Neural progenitor cell (in vitro differentiated cells): ENCODE results near the gene ACAP2. TPM values are rescaled to one million over a fixed set of nuclear protein-coding genes. Genes with fewer than 3 reads are reported as not detected.

Source experiments
- DNase-seq: peaks from one replicate; pipeline ENCODE4 v3.0.0-alpha.2; 2016; ENCODE audit warnings: low spot score
- H2AFZ ChIP-seq: fragments of 200-600 bp; sonication (generic); replicated peaks from 2 replicates; pipeline ENCODE4 v1.6.1; 2016; ENCODE audit warnings: antibody characterized with exemption
- H3F3A ChIP-seq: fragments of 200-600 bp; sonication (generic); 2 replicates; pipeline ENCODE4 v1.6.1; 2016; ENCODE audit warnings: antibody characterized with exemption, low read depth
- H3K27ac ChIP-seq: fragments of 200-600 bp; sonication (generic); 2 replicates; pipeline ENCODE4 v1.5.1; 2016; ENCODE audit warnings: mild to moderate bottlenecking
- H3K27me3 ChIP-seq: fragments of 200-600 bp; sonication (generic); 2 replicates; pipeline ENCODE4 v1.6.1; 2016; ENCODE audit warnings: mild to moderate bottlenecking, moderate library complexity
- H3K36me3 ChIP-seq: fragments of 200-600 bp; sonication (generic); 2 replicates; pipeline ENCODE4 v1.5.1; 2016
- H3K4me1 ChIP-seq: fragments of 200-600 bp; sonication (generic); 2 replicates; pipeline ENCODE4 v1.6.1; 2016; ENCODE audit warnings: mixed run types
- H3K4me2 ChIP-seq: fragments of 200-600 bp; sonication (generic); 2 replicates; pipeline ENCODE4 v1.6.1; 2016
- H3K4me3 ChIP-seq: fragments of 200-600 bp; sonication (generic); 2 replicates; pipeline ENCODE4 v1.5.1; 2016
- H3K79me2 ChIP-seq: fragments of 200-600 bp; sonication (generic); 2 replicates; pipeline ENCODE4 v1.6.1; 2016; ENCODE audit warnings: low read depth
- H3K9ac ChIP-seq: fragments of 200-600 bp; sonication (generic); 2 replicates; pipeline ENCODE4 v1.6.1; 2016
- H3K9me3 ChIP-seq: fragments of 200-600 bp; sonication (generic); 2 replicates; pipeline ENCODE4 v1.5.1; 2016; ENCODE audit warnings: low read depth
- H4K20me1 ChIP-seq: fragments of 200-600 bp; sonication (generic); 2 replicates; pipeline ENCODE4 v1.6.1; 2016; ENCODE audit warnings: low read depth
- H3K27ac Mint-ChIP-seq: 3 replicates; pipeline ENCODE4 v1.8.0; 2021; ENCODE audit warnings: mixed read lengths
- H3K27me3 Mint-ChIP-seq: 2 replicates; pipeline ENCODE4 v1.8.0; 2022; ENCODE audit warnings: low read depth, mild to moderate bottlenecking, inconsistent platforms, moderate library complexity, mixed read lengths; ENCODE audit not compliant: insufficient read depth
- H3K36me3 Mint-ChIP-seq: 3 replicates; pipeline ENCODE4 v1.8.0; 2021; ENCODE audit warnings: mixed read lengths
- H3K4me1 Mint-ChIP-seq: 3 replicates; pipeline ENCODE4 v1.8.0; 2021; ENCODE audit warnings: mixed read lengths
- H3K4me3 Mint-ChIP-seq: 3 replicates; pipeline ENCODE4 v1.8.0; 2021; ENCODE audit warnings: mild to moderate bottlenecking, moderate library complexity, mixed read lengths
- H3K9me3 Mint-ChIP-seq: 3 replicates; pipeline ENCODE4 v1.8.0; 2020; ENCODE audit warnings: mixed read lengths
- CTCF ChIP-seq: fragments of 200-600 bp; sonication (generic); IDR thresholded peaks from 2 replicates; pipeline ENCODE4 v1.5.1; 2017; ENCODE audit warnings: antibody characterized with exemption, mild to moderate bottlenecking
- EZH2 ChIP-seq: fragments of 200-600 bp; sonication (generic); IDR thresholded peaks from 2 replicates; pipeline ENCODE4 v1.6.1; 2017; ENCODE audit warnings: antibody characterized with exemption, mild to moderate bottlenecking, moderate library complexity
- EZH2phosphoT487 ChIP-seq: fragments of 200-600 bp; sonication (generic); IDR thresholded peaks from 2 replicates; pipeline ENCODE4 v1.6.1; 2017; ENCODE audit warnings: antibody characterized with exemption
- total RNA-seq: library from RNA; depleted of rRNA; stranded (reverse); fragments of >200 nt; gene quantifications from 2 replicates; pipeline ENCODE4 v1.2.3, GENCODE V29; 2015; ENCODE audit warnings: low replicate concordance

ACAP2 gene
- total RNA-seq, 1 donor from 2014 or later, result 68.4 TPM

- H3K4me1 ChIP-seq, result peaks cover 46% of the 10 kb centered on the region
Measured at GRCh38 chr3:195255571-195256501, 187.0 kb downstream of the ACAP2 start.

GRCh38 chr3:195255176-195255500, 187.7 kb downstream of the ACAP2 start:
- peaks cover 17% of the 10 kb centered on the region for H3F3A ChIP-seq
- no peak for DNase-seq
- peak overlapping the region; percentile 25 for H3K27ac Mint-ChIP-seq
- H3K36me3 ChIP-seq, result no peaks in the 10 kb centered on the region
- H3K79me2 ChIP-seq, result peaks cover 88% of the 10 kb centered on the region
- no peak overlapping the region for H3K4me3 Mint-ChIP-seq
- H3K4me2 ChIP-seq, result no peak overlapping the region
- H3K9me3 Mint-ChIP-seq, result no peaks in the 10 kb centered on the region
- no peaks in the 10 kb centered on the region for H3K9me3 ChIP-seq
- H3K27me3 Mint-ChIP-seq, result peaks cover 4% of the 10 kb centered on the region
- H3K4me3 ChIP-seq, result no peak overlapping the region
- H3K27me3 ChIP-seq, result no peaks in the 10 kb centered on the region
- no peaks in the 10 kb centered on the region for H3K36me3 Mint-ChIP-seq
- H3K4me1 ChIP-seq, result peaks cover 49% of the 10 kb centered on the region
- no peak overlapping the region for H3K9ac ChIP-seq
- peaks cover 45% of the 10 kb centered on the region for H4K20me1 ChIP-seq
- peaks cover 62% of the 10 kb centered on the region for H3K4me1 Mint-ChIP-seq
- no peak overlapping the region for H3K27ac ChIP-seq
- H2AFZ ChIP-seq, result no peak overlapping the region
- TF ChIP-seq EZH2 (no peak), CTCF (no peak), EZH2phosphoT487 (no peak)

More at GRCh38 chr3:195255571-195256501, 187.0 kb downstream of the ACAP2 start:
- peaks cover 52% of the 10 kb centered on the region for H4K20me1 ChIP-seq
- no peak overlapping the region for H3K27ac ChIP-seq
- no peak for DNase-seq
- Mint-ChIP-seq H3K9me3 (no peaks in the 10 kb centered on the region), H3K4me1 (peaks cover 58% of the 10 kb centered on the region), H3K27me3 (peaks cover 6% of the 10 kb centered on the region), H3K4me3 (no peak overlapping the region), H3K27ac (no peak overlapping the region), H3K36me3 (no peaks in the 10 kb centered on the region)
- no peaks in the 10 kb centered on the region for H3K9me3 ChIP-seq
- no peak overlapping the region for H3K4me2 ChIP-seq
- H3K79me2 ChIP-seq, result peaks cover 82% of the 10 kb centered on the region
- H2AFZ ChIP-seq, result no peak overlapping the region
- H3K36me3 ChIP-seq, result no peaks in the 10 kb centered on the region
- no peak overlapping the region for H3K4me3 ChIP-seq
- TF ChIP-seq EZH2phosphoT487 (no peak), EZH2 (no peak), CTCF (no peak)
- no peak overlapping the region for H3K9ac ChIP-seq
- H3K27me3 ChIP-seq, result no peaks in the 10 kb centered on the region
- peaks cover 24% of the 10 kb centered on the region for H3F3A ChIP-seq

- Histone ChIP-seq H3K4me2 (no peak overlapping the region), H3K4me1 (peaks cover 48% of the 10 kb centered on the region), H3K27me3 (no peaks in the 10 kb centered on the region), H3K9me3 (no peaks in the 10 kb centered on the region), H3K27ac (no peak overlapping the region), H2AFZ (no peak overlapping the region), H3K79me2 (peaks cover 89% of the 10 kb centered on the region), H3K36me3 (no peaks in the 10 kb centered on the region), H4K20me1 (peaks cover 43% of the 10 kb centered on the region), H3F3A (peaks cover 15% of the 10 kb centered on the region), H3K4me3 (no peak overlapping the region), H3K9ac (no peak overlapping the region)
- TF ChIP-seq EZH2, result no peak
- no peak for TF ChIP-seq EZH2phosphoT487
- TF ChIP-seq CTCF, result no peak
- Mint-ChIP-seq H3K4me1 (peaks cover 66% of the 10 kb centered on the region), H3K4me3 (peak overlapping the region; percentile 59), H3K36me3 (no peaks in the 10 kb centered on the region), H3K27ac (peak overlapping the region; percentile 80), H3K27me3 (peaks cover 6% of the 10 kb centered on the region), H3K9me3 (no peaks in the 10 kb centered on the region)
- no peak for DNase-seq
Measured at GRCh38 chr3:195254454-195255175, 188.2 kb downstream of the ACAP2 start.
